Mononuclear cell (primary cell): ENCODE results near the gene DDAH2. TPM values are rescaled to one million over a fixed set of nuclear protein-coding genes. Genes with fewer than 3 reads are reported as not detected.

Experiments used
- H3K27me3 ChIP-seq: 2 replicates; pipeline ENCODE4 v1.6.0; 2011; ENCODE audit warnings: low read length, control low read depth; ENCODE audit not compliant: insufficient read depth
- H3K4me1 ChIP-seq: 2 replicates; pipeline ENCODE4 v1.5.1; 2011; ENCODE audit warnings: mild to moderate bottlenecking, low read length, control low read depth; ENCODE audit not compliant: insufficient read depth
- H3K4me3 ChIP-seq: 2 replicates; pipeline ENCODE4 v1.5.1; 2011; ENCODE audit warnings: mild to moderate bottlenecking, low read length, moderate library complexity
- H3K9me3 ChIP-seq: 2 replicates; pipeline ENCODE4 v1.5.1; 2011; ENCODE audit warnings: low read depth, mild to moderate bottlenecking, control low read depth, low read length
- total RNA-seq: library from RNA; depleted of rRNA; stranded (reverse); fragments of >200 nt; gene quantifications from one replicate; pipeline ENCODE4 v1.2.3, GENCODE V29; 2012

The DDAH2 gene
- total RNA-seq, 1 donor: 9.8 TPM

GRCh38 chr6:31740397-31741223 lies 11.5 kb upstream of the DDAH2 start:
- peak overlapping the region; percentile 64 for H3K4me3 ChIP-seq
- H3K4me1 ChIP-seq: peaks cover 43% of the 10 kb centered on the region
- H3K27me3 ChIP-seq: no peaks in the 10 kb centered on the region
- no peaks in the 10 kb centered on the region for H3K9me3 ChIP-seq

DNA sequence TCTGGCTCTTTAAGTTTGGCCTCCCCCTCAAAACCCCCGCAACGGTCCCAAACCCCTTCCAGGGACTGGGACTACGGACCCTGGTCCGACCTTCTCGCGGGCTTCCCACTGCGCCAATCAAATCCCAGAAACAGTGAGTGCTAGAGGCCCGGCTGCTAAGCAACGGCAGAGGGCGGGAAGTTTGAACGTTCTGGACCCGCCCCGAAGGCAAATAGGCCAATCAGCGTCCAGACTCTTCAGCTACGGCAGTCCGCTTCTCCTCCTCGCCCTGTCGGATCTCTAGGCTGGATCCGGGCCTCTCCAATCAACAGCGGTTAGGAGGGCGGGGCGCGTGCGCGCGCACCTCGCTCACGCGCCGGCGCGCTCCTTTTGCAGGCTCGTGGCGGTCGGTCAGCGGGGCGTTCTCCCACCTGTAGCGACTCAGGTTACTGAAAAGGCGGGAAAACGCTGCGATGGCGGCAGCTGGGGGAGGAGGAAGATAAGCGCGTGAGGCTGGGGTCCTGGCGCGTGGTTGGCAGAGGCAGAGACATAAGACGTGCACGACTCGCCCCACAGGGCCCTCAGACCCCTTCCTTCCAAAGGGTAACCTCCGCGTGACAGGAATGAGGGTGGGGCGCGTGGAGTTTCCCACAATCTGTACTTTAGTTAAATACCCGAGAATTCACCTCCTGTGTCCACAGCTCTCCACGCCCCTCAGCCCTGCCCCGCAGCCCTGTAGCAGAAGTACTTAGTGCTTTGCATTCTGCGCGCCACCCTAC lies 10.7 kb upstream of the DDAH2 start, which contains the start of gene MSH5:
Gene MSH5, plus strand, starts transcription at position 367 of the 758 bp plus-strand sequence. CDS start 462 bp downstream, outside the sequence.
- Histone ChIP-seq H3K4me3 (peak within 1 kb of the TSS; percentile 64), H3K9me3 (no peaks in the 10 kb centered on the region), H3K4me1 (peaks cover 43% of the 10 kb centered on the region), H3K27me3 (no peaks in the 10 kb centered on the region)

DNA sequence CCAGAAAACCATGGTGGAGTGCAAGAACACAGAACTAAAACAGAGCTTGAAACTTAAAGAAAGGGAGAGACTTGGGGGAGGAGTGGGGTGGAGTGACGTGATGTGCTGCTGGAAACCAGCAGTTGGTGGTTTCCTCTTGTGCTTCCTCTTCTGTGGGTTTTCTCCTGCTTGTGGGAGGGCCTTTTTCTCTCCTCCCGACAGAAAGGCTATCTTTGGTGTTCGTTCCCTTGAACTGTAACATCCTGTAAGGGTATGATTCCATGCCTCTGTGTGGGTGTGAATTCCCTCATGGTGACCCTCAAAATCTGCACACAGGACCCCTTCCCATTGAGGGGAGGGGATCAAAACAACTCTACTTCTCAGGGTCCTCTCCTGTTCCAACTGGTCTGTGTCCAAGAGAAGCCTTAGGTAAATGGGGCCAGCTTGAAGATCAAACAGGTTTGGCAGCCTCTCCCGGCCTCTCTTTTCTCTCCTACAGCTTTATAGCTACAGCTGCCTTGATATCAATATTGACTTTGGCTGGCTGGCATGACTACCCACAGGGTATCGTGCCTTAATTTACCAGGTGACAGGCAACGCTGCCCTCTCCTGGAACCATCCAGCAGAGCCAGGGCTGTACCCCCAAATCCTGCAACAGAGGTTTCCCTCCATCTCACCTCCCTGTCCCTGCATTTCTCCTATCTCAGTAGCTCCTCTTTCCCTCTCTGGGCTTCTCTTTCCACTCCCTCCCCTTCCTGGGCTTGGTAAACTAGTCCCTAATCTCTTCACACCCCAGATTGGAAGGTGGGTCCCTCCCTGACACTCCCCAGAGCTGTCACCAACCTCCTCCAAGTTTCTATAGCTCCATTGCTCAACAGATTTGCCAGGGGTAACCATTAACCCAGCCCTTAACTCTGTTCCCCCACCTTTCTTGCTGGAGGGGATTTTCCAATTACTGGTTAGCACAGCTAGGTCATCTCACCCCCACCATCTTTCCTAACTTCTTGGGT lies 9.2 kb upstream of the DDAH2 start:
- Histone ChIP-seq H3K9me3 (no peaks in the 10 kb centered on the region), H3K4me3 (peak overlapping the region; percentile 9), H3K27me3 (no peaks in the 10 kb centered on the region), H3K4me1 (peaks cover 57% of the 10 kb centered on the region)

GRCh38 chr6:31737315-31737990 lies 8.4 kb upstream of the DDAH2 start:
- Histone ChIP-seq H3K27me3 (no peaks in the 10 kb centered on the region), H3K4me1 (peaks cover 65% of the 10 kb centered on the region), H3K9me3 (no peaks in the 10 kb centered on the region), H3K4me3 (peak overlapping the region; percentile 92)

DNA sequence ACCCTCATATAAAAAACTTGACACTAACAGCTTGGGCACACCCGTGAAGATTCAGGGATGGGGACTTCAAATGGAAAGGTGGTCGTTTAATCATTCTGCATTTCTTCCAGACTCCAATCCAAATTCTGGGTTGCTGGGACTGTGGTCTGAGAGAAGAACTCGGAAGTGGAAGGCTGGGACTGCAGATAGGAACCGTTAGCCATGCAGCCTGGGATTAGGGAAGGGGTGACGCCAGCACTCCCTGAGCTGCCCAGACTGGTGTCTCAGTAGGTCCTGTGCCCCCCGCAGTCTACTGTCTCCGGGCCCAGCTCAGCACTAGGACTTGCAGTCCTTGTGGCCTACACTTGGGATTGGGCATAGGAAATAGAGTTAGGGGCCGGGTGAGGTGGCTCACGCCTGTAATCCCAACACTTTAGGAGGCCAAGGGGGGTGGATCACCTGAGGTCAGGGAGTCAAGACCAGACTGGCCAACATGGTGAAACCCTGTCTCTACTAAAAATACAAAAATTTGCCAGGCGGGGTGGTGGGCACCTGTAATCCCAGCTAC lies 7.7 kb upstream of the DDAH2 start:
- H3K9me3 ChIP-seq: no peaks in the 10 kb centered on the region
- H3K4me3 ChIP-seq: peak overlapping the region; percentile 92
- peaks cover 71% of the 10 kb centered on the region for H3K4me1 ChIP-seq
- H3K27me3 ChIP-seq: no peaks in the 10 kb centered on the region

DNA sequence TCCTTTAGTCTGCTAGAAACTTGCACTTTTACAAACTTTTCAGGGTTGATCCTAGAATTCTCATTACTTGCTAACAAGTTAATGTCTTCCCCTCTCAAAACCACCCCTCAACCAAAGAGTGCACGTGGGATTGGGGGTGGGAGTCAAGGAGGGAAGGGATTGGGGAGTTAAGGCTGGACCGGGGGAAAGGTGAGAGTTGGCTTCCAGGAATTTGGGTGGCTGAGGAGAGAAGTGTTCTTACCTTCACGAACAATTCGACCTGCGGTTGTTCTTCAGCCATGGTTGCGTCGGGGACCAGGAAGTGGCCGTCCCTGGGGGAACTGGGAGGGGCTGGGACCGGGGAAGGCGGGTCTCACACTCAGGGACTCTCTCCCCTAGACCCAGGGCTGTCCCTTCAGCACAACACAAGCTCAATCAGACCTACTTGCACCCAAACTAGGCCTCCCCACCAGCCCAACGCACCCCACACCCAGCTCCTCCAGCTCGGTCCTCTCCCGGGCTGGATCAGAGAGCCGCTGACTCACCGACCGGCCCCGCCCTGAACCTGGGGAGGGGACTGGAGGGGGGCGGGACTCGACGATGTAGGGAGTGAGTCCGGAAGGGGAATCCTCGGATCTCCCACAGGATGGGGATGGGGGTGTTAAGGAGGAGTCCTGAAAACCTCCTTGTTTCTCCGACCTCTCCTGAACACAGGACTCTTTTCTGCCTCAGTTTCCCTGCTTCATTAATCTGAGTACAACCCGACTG lies 7.1 kb upstream of the DDAH2 start, which contains the start of gene CLIC1:
Gene CLIC1, minus strand, starts transcription at position 510 of the 747 bp plus-strand sequence. Its CDS starts 230 bp downstream, at position 280.
- Histone ChIP-seq H3K27me3 (no peaks in the 10 kb centered on the region), H3K4me1 (peaks cover 72% of the 10 kb centered on the region), H3K4me3 (peak within 1 kb of the TSS; percentile 92), H3K9me3 (no peaks in the 10 kb centered on the region)

GRCh38 chr6:31734821-31735406 lies 5.8 kb upstream of the DDAH2 start:
- no peaks in the 10 kb centered on the region for H3K27me3 ChIP-seq
- H3K4me3 ChIP-seq: peak overlapping the region; percentile 92
- H3K9me3 ChIP-seq: no peaks in the 10 kb centered on the region
- peaks cover 75% of the 10 kb centered on the region for H3K4me1 ChIP-seq

DNA sequence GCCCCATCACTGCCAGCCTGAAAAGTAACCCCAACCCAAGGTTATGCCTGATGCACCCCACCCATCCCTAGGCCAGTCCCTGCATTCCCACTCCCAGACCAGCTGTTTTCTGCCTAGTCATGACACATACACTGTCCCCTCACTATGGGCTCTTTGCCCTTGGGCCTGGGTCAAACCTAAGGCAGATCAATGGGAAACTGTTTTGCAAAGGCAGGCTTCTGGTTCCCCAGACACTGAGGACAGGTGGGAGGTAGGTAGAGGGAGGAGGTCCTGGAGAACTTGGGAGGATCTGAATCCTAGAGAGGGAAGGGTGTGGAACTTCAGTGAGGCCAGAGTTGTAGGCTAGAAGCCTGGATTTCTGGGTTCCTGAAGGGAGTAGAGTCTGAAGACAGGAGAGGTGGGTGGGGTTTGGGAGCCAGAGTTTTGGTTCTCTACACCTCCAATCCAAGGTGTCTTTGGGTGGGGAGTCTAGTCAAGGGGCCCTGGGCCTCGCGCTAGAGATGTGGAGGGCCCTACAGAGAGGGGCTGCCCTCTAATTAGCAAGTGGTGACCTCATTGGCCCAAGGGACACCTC lies 5.2 kb upstream of the DDAH2 start:
- Histone ChIP-seq H3K27me3 (no peaks in the 10 kb centered on the region), H3K4me3 (peak overlapping the region; percentile 92), H3K9me3 (no peaks in the 10 kb centered on the region), H3K4me1 (peaks cover 77% of the 10 kb centered on the region)

DNA sequence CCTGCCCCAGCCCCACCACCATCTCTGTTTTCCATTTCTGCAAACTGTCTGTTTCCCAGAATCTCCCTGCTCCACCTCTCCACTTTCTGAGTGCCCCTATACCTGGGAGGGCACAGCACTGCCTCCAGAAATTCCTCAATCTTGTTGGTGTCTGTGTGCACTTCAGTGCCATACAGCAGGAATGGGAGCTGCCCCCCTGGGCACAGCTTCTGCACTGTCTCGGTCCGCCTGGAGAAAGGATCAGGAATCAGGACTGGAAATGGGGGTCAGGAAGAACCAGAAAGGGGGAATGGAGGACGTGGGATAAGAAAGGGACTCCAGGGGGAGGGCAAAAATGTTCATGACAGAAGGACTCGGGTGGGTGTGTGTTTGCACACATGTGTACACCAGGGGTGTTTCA lies 4.6 kb upstream of the DDAH2 start:
- Histone ChIP-seq H3K27me3 (no peaks in the 10 kb centered on the region), H3K4me1 (peaks cover 77% of the 10 kb centered on the region), H3K9me3 (no peaks in the 10 kb centered on the region), H3K4me3 (no peak overlapping the region)

DNA sequence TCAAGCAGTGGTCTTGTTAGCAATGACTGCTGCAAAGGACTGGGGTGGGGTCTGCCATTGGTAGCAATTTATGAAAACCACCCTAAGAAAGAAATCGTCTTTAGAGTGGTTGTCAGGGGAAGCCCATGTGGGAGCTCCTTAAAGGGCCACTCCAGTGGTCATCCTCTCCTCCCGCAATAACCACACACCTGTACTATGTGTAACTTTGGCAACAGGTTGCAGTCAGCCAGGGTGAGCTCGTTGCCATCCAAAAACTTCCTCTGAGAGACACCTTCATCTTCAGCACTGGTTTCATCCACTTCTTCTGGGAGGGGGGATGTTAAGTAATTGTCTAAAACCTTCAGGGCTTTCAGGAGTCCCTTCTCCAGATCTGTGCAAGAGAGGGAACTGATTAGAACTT lies 2.9 kb upstream of the DDAH2 start:
- H3K27me3 ChIP-seq: no peaks in the 10 kb centered on the region
- H3K4me3 ChIP-seq: no peak overlapping the region
- peaks cover 77% of the 10 kb centered on the region for H3K4me1 ChIP-seq
- no peaks in the 10 kb centered on the region for H3K9me3 ChIP-seq

DNA sequence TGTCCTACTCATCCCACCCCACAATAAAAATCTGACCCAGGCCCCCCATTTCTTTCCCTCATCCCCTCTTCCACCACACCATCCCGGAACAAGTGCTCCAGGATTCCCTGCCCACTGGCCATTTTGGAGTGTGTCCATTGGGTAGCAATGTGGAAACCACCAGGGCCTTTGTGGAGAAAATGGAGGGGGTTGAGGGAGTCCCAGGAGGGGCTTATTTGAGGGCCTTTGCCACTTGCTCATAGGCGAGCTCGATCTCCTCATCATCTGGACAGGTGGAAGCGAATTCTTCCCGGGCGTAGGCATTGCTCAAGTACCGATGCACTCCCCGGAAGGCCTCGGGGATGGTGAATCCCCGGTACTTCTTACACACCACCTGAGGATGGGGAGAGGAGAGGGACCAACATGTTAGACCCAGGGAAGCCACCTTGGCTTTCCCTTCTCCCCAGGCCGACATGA lies 1.6 kb upstream of the DDAH2 start:
- Histone ChIP-seq H3K4me3 (no peak overlapping the region), H3K4me1 (peaks cover 83% of the 10 kb centered on the region), H3K9me3 (no peaks in the 10 kb centered on the region), H3K27me3 (no peaks in the 10 kb centered on the region)

DNA sequence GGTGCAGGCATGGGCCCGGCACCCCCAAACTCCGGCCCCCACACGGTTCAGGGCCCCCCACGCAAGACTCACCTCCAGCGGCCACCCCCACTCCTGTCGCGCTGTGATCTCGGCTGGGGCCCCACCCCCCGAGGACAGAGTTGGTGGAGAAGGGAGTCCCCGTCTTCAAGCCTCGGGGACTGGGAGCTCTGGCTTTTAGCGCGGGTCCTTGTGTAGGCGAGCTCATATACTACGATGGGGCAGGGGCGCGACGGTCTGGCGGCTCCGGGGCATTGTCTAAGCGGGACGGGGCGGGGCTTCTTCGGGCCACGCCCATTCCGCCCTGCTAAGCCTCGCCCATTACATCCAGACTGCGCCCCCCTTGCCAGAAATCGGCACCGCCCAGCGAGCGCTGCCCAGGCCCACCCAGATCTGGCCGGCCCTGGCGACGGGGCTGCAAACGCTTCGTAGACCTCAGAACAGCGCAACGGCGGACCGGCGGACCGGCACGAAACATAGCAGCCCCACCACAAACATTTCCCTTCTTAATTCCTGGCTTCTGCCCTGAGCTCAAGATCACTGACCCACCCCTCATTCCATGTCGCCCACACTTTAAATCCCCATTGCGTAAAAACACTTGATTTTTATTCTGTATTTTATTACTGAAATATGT lies 1.0 kb upstream of the DDAH2 start:
- Histone ChIP-seq H3K4me1 (peaks cover 85% of the 10 kb centered on the region), H3K27me3 (no peaks in the 10 kb centered on the region), H3K9me3 (no peaks in the 10 kb centered on the region), H3K4me3 (peak overlapping the region; percentile 73)
